HG02943 (cell line): ENCODE measurements around the gene CHKB.
"Not testable (repeated sequence)": the region's sequence is repeated elsewhere in the genome, so short reads cannot be mapped to it uniquely, and the experiment has no call there.

Experiments
- ATAC-seq: cut with Tn5 transposase; IDR thresholded peaks from one replicate; pipeline ENCODE4 v1.9.1; 2021; ENCODE audit warnings: mild to moderate bottlenecking, low read depth, moderate library complexity; ENCODE audit not compliant: unreplicated experiment

CHKB gene

GRCh38 chr22:50551160-50551752 is 31.4 kb downstream of the CHKB start:
- no peak for ATAC-seq

DNA sequence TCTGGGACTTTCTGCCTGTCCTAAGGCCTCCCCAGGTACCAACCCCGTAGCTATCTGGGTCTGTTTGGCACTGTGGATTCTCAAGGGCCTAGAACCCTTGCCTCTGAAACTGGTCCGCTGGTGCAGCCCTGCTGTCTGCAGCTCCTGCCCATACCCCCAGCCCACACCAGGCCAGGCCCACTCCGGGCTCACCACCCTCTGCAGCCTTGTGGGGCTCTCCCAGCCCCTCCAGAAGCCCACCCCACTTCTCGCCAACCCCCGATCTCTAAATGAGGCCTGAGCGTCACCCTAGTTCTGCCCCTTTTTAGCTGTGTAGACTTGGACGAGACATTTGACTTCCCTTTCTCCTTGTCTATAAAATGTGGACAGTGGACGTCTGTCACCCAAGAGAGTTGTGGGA is 32.3 kb downstream of the CHKB start:
- no peak for ATAC-seq

DNA sequence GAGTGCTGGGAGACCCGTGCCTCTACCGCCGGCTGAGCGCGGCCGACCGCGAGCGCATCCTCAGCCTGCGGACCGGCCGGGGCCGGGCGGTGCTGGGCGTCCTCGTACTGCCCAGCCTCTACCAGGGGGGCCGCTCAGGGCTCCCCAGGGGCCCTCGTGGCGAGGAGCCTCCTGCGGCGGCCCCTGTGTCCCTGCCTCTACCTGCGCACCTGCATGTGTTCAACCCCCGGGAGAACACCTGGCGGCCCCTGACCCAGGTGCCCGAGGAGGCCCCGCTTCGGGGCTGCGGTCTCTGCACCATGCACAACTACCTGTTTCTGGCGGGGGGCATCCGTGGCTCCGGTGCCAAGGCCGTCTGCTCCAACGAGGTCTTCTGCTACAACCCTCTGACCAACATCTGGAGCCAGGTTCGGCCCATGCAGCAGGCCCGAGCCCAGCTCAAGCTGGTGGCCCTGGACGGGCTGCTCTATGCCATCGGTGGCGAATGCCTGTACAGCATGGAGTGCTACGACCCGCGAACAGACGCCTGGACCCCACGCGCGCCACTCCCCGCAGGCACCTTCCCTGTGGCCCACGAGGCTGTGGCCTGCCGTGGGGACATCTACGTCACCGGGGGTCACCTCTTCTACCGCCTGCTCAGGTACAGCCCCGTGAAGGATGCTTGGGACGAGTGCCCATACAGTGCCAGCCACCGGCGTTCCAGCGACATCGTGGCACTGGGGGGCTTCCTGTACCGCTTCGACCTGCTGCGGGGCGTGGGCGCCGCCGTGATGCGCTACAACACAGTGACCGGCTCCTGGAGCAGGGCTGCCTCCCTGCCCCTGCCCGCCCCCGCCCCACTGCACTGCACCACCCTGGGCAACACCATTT is 33.5 kb downstream of the CHKB start:
- no peak for ATAC-seq

GRCh38 chr22:50548040-50548920 is 34.4 kb downstream of the CHKB start:
- no peak for ATAC-seq

- no peak for ATAC-seq
Measured at GRCh38 chr22:50547263-50547985, 35.2 kb downstream of the CHKB start.

GRCh38 chr22:50546326-50547262 is 36.1 kb downstream of the CHKB start:
- no peak for ATAC-seq

GRCh38 chr22:50545522-50546325 is 36.9 kb downstream of the CHKB start, which contains the start of gene KLHDC7B:
KLHDC7B (plus strand) TSS chr22:50545899; CDS start chr22:50546244, 345 bp downstream.
- no peak for ATAC-seq

GRCh38 chr22:50544746-50545253 is 37.8 kb downstream of the CHKB start:
- ATAC-seq: no peak

GRCh38 chr22:50544078-50544745 is 38.4 kb downstream of the CHKB start:
- no peak for ATAC-seq

DNA sequence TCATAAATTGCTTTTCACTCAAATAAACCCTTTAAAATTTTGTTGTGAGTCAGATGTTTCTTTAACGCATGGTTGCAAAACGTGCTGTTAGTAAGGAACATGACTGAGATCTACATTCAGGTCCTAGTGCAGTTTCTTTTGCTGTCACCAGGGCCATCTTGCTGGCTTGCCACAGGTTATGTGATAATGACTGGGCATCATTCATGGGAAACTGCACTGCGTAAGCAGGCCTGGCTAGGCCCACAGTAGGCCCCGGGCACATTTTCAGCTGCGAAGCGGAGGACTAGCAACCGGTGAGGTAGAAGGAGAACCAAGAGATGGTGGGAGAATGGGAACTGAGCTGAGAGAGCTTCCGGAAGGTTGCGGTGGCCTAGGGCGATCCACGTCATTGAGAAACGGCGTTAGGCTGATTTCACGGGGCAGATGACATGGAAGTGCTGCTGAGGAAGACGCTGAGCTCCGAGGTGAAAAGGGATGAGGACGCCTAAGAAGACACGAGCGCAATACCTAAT is 40.2 kb downstream of the CHKB start:
- ATAC-seq: no peak

GRCh38 chr22:50541667-50542026 is 41.0 kb downstream of the CHKB start:
- not testable (repeated sequence) for ATAC-seq

- no peak for ATAC-seq
Measured at GRCh38 chr22:50540381-50540780, 42.3 kb downstream of the CHKB start.

DNA sequence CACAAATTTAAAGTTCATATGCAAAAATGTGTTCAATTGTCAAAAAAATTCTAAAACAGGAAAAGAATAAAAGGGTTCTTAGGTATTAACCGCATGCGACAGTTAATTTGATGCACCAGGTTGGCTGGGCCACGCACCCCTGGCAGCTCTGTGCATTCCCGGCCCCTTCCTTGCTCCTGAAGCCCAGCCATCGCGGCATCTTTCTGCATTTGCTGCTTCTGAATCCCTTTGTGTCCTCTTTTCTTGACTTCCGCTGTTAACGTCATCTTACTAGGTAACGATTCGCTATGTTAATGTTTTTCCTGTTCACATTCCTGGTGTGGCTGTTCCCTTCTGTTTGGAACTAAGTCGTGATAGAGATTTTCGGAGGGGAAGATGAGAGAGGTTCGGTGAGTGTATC is 44.9 kb downstream of the CHKB start:
- no peak for ATAC-seq

GRCh38 chr22:50536226-50536625 is 46.4 kb downstream of the CHKB start:
- no peak for ATAC-seq

- no peak for ATAC-seq
Measured at GRCh38 chr22:50535113-50535512, 47.5 kb downstream of the CHKB start.

GRCh38 chr22:50533856-50534711 is 48.6 kb downstream of the CHKB start:
- ATAC-seq: not testable (repeated sequence)
